ENCODE results near the gene FNDC3B.

The FNDC3B gene

GRCh38 chr3:172112734-172113120 is 73.3 kb downstream of the FNDC3B start:
- no peak for DNase-seq (ENCODE audit: low read depth in 2 of 2, low spot score in 1 of 2)

DNA sequence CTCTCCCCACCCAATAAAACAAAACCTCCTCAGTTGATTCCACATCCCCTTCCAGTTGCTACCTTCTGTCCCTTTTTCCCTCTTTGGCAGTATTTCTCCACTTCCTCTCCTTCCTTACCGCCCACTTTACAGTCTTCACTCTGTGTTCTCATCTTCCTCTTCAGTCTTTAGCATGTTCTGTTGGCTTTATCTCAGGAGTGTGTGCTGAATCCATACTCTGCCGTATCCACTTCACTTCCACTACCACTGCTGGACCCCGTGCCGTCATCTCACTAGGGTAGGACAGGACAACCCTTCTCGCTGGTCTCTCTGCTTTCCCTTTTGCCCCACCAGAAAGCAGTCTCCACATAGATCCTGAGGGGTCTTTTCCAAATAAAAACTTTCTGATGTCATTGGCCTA is 74.3 kb downstream of the FNDC3B start:
- no peak for DNase-seq (ENCODE audit: low read depth in 2 of 2, low spot score in 1 of 2)

- DNase-seq (ENCODE audit: low read depth in 2 of 2, low spot score in 1 of 2) = no peak
These were observed 75.7 kb downstream of the FNDC3B start for GRCh38 chr3:172115059-172115458.

DNA sequence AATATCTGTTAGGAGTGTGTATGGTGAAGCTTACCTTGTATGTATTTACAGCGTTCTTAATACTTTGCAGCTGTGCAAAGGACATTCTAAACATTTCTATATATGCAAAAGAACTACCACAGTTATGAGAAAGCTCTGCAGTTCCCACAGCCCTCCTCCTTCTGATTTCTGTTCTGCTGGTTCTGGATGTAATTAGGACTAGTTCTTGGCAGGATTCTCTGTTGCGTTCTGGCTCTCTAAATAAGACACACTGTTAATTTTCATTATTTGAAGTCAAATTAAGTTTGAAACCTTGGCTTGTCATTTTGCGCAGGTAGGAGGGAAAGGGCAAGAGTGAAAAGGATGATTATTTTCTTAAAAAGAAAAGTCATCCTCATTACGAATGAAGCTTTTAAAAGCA is 76.4 kb downstream of the FNDC3B start:
- no peak for DNase-seq (ENCODE audit: low read depth in 2 of 2, low spot score in 1 of 2)

DNA sequence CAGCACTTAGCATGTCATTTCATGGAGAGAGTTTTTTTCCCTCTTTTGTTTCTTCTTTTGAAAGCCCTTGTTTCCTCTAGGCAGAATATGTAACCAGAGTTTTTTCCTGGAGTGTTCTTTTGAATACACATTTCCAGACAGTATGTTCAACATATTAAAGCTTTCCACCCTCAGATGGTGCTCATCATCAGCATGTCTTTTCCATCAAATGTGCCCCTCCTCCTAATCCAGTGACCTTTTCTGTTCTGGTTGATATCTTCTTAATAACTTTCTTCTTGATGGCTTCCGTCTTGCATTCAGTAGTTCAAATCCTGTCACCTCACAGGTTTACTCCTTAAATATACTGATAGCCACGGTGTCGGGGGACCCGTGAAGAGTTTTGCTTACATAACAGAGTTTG is 78.6 kb downstream of the FNDC3B start:
- DNase-seq (ENCODE audit: low read depth in 2 of 2, low spot score in 1 of 2) = no peak

GRCh38 chr3:172119266-172119969 is 80.0 kb downstream of the FNDC3B start:
- DNase-seq (ENCODE audit: low read depth in 2 of 2, low spot score in 1 of 2) = no peak

DNA sequence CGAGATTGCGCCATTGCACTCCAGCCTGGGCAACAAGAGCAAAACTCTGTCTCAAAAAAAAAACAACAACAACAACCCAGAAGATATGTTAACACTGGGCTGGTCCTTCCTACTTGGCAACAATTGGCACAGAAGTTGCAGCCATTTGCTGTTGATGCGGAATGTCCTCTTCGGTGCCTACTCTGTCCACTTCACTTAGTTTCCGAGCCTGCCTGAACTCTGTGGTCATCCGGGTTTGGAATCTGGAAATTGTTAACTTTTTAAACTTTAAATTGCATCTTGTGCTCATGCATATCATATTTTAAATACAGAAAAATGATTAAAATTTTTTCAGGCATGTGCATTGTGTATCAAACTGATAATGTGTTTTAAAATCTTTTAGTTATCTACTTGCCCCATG is 81.5 kb downstream of the FNDC3B start:
- DNase-seq (ENCODE audit: low read depth in 2 of 2, low spot score in 1 of 2) = no peak

GRCh38 chr3:172121981-172122380 is 82.6 kb downstream of the FNDC3B start:
- no peak for DNase-seq (ENCODE audit: low read depth in 2 of 2, low spot score in 1 of 2)

DNA sequence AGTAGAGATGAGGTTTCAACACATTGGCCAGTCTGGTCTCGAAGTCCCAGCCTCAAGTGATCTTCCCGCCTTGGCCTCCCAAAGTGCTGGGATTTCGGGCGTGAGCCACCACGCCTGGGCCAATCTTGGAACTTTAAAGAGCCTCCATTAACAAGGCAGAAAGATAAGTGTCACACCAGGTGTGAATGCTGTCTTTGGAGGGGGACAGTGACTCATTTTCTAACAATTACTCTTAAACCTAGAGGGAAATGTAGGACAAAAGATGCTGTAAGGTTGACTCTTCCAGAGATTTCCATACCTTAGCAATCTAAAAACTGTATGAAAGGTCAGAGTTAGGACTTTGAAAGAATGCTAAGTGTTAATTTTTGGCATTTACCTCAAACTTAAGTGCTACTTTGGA is 84.9 kb downstream of the FNDC3B start:
- no peak for DNase-seq (ENCODE audit: low read depth in 2 of 2, low spot score in 1 of 2)

- DNase-seq (ENCODE audit: low read depth in 2 of 2, low spot score in 1 of 2) = no peak
These were observed 85.7 kb downstream of the FNDC3B start for GRCh38 chr3:172125053-172125452.

DNA sequence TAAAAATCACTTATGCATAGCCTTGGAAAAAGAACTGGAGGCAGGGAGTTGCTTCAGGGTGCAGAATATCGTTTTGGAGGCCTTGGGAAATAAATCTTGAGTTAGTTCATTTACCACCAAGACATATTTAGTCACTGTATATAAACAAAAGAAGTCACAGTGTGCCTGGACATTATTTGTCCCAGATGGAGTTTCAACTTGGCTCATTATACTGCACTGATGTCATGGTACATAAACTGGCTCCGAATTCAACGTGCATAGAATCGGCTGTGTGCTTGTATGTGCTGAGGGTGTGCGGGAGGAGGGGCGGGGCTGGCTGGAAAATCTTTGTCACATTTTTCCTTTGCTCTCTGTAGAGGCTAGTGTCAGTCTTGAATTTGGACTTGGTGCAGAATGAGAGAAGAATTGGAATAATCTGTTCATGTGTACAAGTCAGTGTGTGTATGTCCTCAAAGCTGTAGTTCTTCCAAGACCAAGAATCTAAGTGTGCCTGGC is 86.6 kb downstream of the FNDC3B start:
- DNase-seq (ENCODE audit: low read depth in 2 of 2, low spot score in 1 of 2) = no peak

- DNase-seq (ENCODE audit: low read depth in 2 of 2, low spot score in 1 of 2) = no peak
These were observed 87.4 kb downstream of the FNDC3B start for GRCh38 chr3:172126741-172127140.

- DNase-seq (ENCODE audit: low read depth in 2 of 2, low spot score in 1 of 2) = no peak
These were observed 87.8 kb downstream of the FNDC3B start for GRCh38 chr3:172127141-172127540.

- no peak for DNase-seq (ENCODE audit: low read depth in 2 of 2, low spot score in 1 of 2)
These were observed 88.7 kb downstream of the FNDC3B start for GRCh38 chr3:172127929-172128580.

DNA sequence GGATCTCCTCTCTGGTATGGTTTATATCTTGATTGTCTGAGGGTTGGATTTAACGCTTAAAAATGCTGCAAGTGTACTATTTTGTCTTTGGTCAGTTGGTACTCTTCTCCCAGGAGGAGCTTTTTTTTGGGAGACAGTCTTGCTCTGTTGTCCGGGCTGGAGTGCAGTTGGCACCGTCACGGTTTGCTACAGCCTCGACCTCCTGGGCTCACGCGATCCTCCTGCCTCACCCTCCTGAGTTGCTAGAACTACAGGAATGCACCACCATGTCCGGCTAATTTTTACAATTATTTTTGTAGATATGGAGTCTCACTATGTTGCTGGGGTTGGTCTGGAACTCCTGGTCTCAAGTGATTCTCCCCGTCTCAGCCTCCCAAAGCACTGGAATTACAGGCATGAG is 89.5 kb downstream of the FNDC3B start:
- DNase-seq (ENCODE audit: low read depth in 2 of 2, low spot score in 1 of 2) = no peak

- DNase-seq (ENCODE audit: low read depth in 2 of 2, low spot score in 1 of 2) = no peak
These were observed 90.1 kb downstream of the FNDC3B start for GRCh38 chr3:172129498-172129849.

DNA sequence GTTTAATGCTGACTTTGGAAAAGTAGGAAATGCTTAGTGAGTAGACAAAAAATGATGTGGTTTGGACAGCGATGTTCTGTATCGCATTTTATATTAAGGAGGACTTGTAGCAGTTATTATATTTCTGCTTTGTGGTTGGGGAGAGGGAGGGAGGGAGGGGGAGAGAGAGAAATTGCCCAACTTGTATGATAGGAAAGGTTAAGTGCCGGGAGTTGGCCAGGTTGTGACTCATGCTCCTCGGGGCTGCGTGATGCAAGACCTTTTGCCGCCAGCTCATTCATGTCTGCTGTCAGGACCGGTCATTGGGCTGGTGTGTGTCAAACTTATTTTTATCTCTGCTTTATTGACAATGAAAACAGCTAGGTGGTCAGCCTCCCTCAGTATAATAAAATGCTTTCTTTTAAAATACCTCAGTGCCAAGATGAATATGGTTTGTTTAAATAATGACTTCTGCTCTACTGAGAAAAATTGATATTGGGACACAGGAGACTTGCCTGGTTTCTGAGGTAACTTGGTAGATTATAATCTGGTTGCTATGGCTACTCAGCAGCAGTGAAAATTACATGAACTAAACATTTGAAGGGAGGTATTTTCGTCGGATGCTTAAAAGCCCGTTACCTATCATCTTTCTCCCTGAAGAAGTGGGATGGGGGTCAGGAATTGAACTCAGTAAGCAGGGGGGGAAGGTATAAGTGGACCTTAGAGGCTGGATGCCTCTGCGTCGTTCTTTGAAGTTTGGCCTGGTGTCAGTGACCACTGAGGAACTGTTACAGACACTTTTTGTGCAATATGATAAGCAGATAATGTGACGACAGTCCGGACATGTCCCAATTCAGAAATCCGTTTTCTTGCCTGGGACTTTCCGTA is 90.7 kb downstream of the FNDC3B start:
- peak; percentile 15 to 47 for DNase-seq (ENCODE audit: low read depth in 2 of 2, low spot score in 1 of 2)

DNA sequence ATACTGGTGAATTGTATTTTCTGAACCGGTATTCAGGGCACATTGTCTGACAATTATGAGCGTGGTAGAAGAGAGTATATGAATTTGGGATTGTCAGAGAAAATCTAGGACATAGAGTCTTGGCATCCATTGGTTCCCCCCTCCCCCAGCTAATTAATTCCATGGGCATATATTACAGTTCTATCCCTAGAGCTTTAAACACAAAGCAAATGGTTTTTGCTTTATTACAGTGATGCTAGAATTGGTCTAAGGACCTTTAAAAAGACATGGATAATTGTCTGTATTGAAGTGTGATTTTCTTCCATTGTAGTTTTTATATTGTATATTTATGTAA is 91.3 kb downstream of the FNDC3B start:
- no peak for DNase-seq (ENCODE audit: low read depth in 2 of 2, low spot score in 1 of 2)

DNA sequence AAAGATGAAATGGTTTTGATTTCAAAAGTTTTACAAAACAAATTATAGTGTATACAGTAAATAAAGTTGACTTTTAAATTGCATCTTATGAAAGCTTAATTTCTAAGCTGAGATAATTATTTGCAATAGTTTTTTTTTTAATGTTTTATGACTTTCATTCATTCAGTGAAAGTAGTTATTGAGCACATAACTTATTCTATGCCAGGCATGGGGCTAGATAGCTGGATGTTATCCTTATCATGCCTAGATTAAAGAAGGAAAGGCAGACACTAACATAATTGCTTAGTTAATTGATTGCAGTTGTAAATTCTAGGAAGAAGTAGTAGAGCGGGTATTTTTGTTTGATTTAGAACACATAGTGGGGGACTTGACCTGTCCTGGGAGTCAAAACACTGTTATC is 92.4 kb downstream of the FNDC3B start:
- DNase-seq (ENCODE audit: low read depth in 2 of 2, low spot score in 1 of 2) = no peak

GRCh38 chr3:172132159-172132586 is 92.8 kb downstream of the FNDC3B start:
- DNase-seq (ENCODE audit: low read depth in 2 of 2, low spot score in 1 of 2) = no peak

DNA sequence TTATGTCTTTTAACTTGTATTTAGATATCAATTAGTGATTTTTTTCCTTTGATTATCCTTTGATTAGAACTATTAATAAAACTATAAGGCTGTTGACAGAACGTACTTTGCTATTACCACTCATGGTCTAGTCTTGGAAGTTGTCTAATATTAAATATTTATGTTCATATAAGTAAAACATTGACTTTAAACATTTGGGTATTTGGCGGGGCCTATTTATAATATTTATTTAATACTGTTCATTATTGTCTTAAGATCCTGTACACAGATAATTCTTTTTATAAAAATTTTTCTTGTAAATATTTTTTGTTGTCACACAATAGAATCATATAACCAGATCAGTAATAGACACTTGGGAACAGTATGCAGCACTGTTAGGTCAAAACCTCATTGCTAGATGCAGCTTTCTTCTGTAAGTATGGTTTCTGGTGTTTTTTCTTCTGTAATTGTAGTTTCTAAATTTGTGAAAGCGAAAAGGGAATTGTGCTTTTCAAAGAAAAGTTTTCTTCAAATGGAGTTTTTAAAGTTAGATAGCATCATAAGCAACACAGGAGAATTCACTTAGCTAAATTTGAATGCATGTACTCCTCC is 93.4 kb downstream of the FNDC3B start:
- no peak for DNase-seq (ENCODE audit: low read depth in 2 of 2, low spot score in 1 of 2)

- DNase-seq (ENCODE audit: low read depth in 2 of 2, low spot score in 1 of 2) = no peak
These were observed 94.5 kb downstream of the FNDC3B start for GRCh38 chr3:172133838-172134237.

Measured in stimulated activated CD8-positive, alpha-beta memory T cell treated with anti-CD3 and anti-CD28 coated beads, Interleukin-4, amount 100 ng/mL, for 4 hours (primary cell).